GM23338 (cell line): Measurements from ENCODE around the gene IQSEC2. TPM values are rescaled to one million over a fixed set of nuclear protein-coding genes. Genes with fewer than 3 reads are reported as not detected.

Experiments
- ATAC-seq: fragments of 200-7000 bp; cut with Tn5 transposase; 3 replicates; pipeline ENCODE4 v1.9.1; 2020
- DNase-seq: peaks from one replicate; pipeline ENCODE4 v3.0.0-alpha.2; 2015; ENCODE audit warnings: low spot score
- H2AFZ ChIP-seq: fragments of 200-600 bp; sonication (generic); 2 replicates; pipeline ENCODE4 v1.8.0; 2016; ENCODE audit warnings: antibody characterized with exemption, mild to moderate bottlenecking, moderate library complexity
- H3F3A ChIP-seq: fragments of 200-600 bp; sonication (generic); replicated peaks from 2 replicates; pipeline ENCODE4 v1.8.0; 2017; ENCODE audit warnings: antibody characterized with exemption, mixed run types, low read depth
- H3K27ac ChIP-seq: fragments of 200-600 bp; sonication (generic); 2 replicates; pipeline ENCODE4 v1.6.1; 2016; ENCODE audit warnings: low read depth
- H3K27me3 ChIP-seq: fragments of 200-600 bp; sonication (generic); 2 replicates; pipeline ENCODE4 v1.8.0; 2016; ENCODE audit warnings: mild to moderate bottlenecking, mixed run types, moderate library complexity; ENCODE audit not compliant: insufficient read depth
- H3K36me3 ChIP-seq: fragments of 200-600 bp; sonication (generic); 2 replicates; pipeline ENCODE4 v1.8.0; 2016; ENCODE audit warnings: mild to moderate bottlenecking; ENCODE audit not compliant: insufficient read depth
- H3K4me1 ChIP-seq: fragments of 200-600 bp; sonication (generic); 2 replicates; pipeline ENCODE4 v1.8.0; 2016; ENCODE audit warnings: mild to moderate bottlenecking, moderate library complexity; ENCODE audit not compliant: insufficient read depth
- H3K4me2 ChIP-seq: fragments of 200-600 bp; sonication (generic); 2 replicates; pipeline ENCODE4 v1.7.1; 2017; ENCODE audit warnings: mixed run types
- H3K4me3 ChIP-seq: fragments of 200-600 bp; sonication (generic); 2 replicates; pipeline ENCODE4 v1.6.1; 2016; ENCODE audit warnings: mixed run types
- H3K79me2 ChIP-seq: fragments of 200-600 bp; sonication (generic); replicated peaks from 2 replicates; pipeline ENCODE4 v1.8.0; 2017; ENCODE audit warnings: mild to moderate bottlenecking; ENCODE audit not compliant: insufficient read depth
- H3K9me2 ChIP-seq: fragments of 200-600 bp; sonication (generic); 2 replicates; pipeline ENCODE4 v1.8.0; 2017; ENCODE audit not compliant: insufficient read depth
- H4K20me1 ChIP-seq: fragments of 200-600 bp; sonication (generic); replicated peaks from 2 replicates; pipeline ENCODE4 v1.8.0; 2017; ENCODE audit warnings: mild to moderate bottlenecking; ENCODE audit not compliant: insufficient read depth
- H3K27ac Mint-ChIP-seq: 2 replicates; pipeline ENCODE4 v1.8.0; 2020; ENCODE audit warnings: inconsistent platforms, mild to moderate bottlenecking, moderate library complexity, mixed read lengths
- H3K27me3 Mint-ChIP-seq: 3 replicates; pipeline ENCODE4 v1.8.0; 2022; ENCODE audit warnings: low read depth, mild to moderate bottlenecking, moderate library complexity, mixed read lengths, inconsistent platforms; ENCODE audit not compliant: insufficient read depth, poor library complexity
- H3K36me3 Mint-ChIP-seq: 3 replicates; pipeline ENCODE4 v1.8.0; 2021; ENCODE audit warnings: low read depth, mild to moderate bottlenecking, inconsistent platforms, moderate library complexity, mixed read lengths
- H3K4me1 Mint-ChIP-seq: 3 replicates; pipeline ENCODE4 v1.8.0; 2020; ENCODE audit warnings: mild to moderate bottlenecking, inconsistent platforms, mixed read lengths
- H3K4me3 Mint-ChIP-seq: 3 replicates; pipeline ENCODE4 v1.8.0; 2021; ENCODE audit warnings: moderate library complexity, mild to moderate bottlenecking, inconsistent platforms, mixed read lengths
- H3K9me3 Mint-ChIP-seq: 3 replicates; pipeline ENCODE4 v1.8.0; 2020; ENCODE audit warnings: moderate library complexity, mild to moderate bottlenecking, inconsistent platforms, mixed read lengths
- CREB1 ChIP-seq: fragments of 250-450 bp; sonication (Bioruptor Pico); IDR thresholded peaks from 2 replicates; pipeline ENCODE4 v1.5.0; 2020; ENCODE audit warnings: low read depth, mild to moderate bottlenecking, moderate library complexity
- EZH2 ChIP-seq: fragments of 200-600 bp; sonication (generic); IDR thresholded peaks from one replicate; pipeline ENCODE4 v1.8.0; 2017; ENCODE audit warnings: antibody characterized with exemption, mild to moderate bottlenecking, low read depth; ENCODE audit not compliant: unreplicated experiment
- JUNB ChIP-seq: IDR thresholded peaks from one replicate; pipeline ENCODE4 v1.6.1; 2016; ENCODE audit warnings: antibody characterized with exemption; ENCODE audit not compliant: unreplicated experiment
- NANOG ChIP-seq: IDR thresholded peaks from 2 replicates; pipeline ENCODE4 v1.6.1; 2016; ENCODE audit warnings: antibody characterized with exemption, borderline replicate concordance
- POLR2AphosphoS5 ChIP-seq: IDR thresholded peaks from 2 replicates; pipeline ENCODE4 v1.6.1; 2016; ENCODE audit warnings: antibody characterized with exemption, low read depth
- ZNF331 ChIP-seq: fragments of 250-450 bp; sonication (Bioruptor Pico); IDR thresholded peaks from 2 replicates; pipeline ENCODE4 v1.5.0; 2020; ENCODE audit warnings: low read depth, mild to moderate bottlenecking, moderate library complexity
- polyA plus RNA-seq: library from polyadenylated mRNA; unstranded; fragments of >200 nt; fragmentation: Nextera tagmentation; extraction: Ambion mirVana; gene quantifications from 2 replicates; pipeline ENCODE4 v1.2.1, GENCODE V29; 2016
- total RNA-seq: library from RNA; depleted of rRNA; stranded (reverse); fragments of >200 nt; shearing (Covaris generic); gene quantifications from 2 replicates; pipeline ENCODE4 v1.2.3, GENCODE V29; 2014
- TF ChIP-seq, protein P1 (sequence below): fragments of 250-450 bp; sonication (Bioruptor Pico); IDR thresholded peaks from 2 replicates; pipeline ENCODE4 v1.5.0; 2020; ENCODE audit warnings: mild to moderate bottlenecking, moderate library complexity
- TF ChIP-seq, protein P2 (sequence below): IDR thresholded peaks from 2 replicates; pipeline ENCODE4 v1.6.1; 2016; ENCODE audit warnings: antibody characterized with exemption

IQSEC2 gene
- total and polyA plus RNA-seq, 2 experiments from 2014 or later: 12.3 to 92.2 TPM

DNA sequence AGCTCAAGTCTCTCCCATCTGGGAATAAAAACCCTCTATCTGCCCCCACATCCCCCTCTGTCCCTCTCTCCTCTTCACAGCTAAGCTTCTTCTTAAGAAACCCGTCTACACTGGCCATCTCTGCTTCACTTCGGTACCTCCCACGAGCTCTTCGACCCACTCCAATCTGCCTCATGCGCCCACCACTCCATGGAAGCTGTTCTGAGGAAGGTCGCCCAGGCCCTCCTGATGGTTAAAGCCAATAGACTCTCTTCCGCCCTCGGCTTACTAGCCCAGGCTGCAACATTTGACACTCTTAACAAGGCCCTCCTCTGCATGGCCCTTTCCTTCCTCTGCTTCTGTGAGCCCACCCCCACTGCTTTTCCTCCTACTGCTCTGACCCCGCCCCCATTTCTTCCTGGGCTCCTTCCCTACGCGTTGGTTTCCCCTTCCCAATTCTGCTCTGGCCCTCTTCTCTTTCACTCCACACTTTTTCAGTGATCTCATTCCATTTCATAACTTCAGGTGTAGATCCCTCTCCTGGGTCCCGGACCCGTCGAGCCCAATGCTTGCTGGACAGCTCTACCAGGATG lies 11.8 kb downstream of the IQSEC2 start (continued):
- TF ChIP-seq, protein P1, sequence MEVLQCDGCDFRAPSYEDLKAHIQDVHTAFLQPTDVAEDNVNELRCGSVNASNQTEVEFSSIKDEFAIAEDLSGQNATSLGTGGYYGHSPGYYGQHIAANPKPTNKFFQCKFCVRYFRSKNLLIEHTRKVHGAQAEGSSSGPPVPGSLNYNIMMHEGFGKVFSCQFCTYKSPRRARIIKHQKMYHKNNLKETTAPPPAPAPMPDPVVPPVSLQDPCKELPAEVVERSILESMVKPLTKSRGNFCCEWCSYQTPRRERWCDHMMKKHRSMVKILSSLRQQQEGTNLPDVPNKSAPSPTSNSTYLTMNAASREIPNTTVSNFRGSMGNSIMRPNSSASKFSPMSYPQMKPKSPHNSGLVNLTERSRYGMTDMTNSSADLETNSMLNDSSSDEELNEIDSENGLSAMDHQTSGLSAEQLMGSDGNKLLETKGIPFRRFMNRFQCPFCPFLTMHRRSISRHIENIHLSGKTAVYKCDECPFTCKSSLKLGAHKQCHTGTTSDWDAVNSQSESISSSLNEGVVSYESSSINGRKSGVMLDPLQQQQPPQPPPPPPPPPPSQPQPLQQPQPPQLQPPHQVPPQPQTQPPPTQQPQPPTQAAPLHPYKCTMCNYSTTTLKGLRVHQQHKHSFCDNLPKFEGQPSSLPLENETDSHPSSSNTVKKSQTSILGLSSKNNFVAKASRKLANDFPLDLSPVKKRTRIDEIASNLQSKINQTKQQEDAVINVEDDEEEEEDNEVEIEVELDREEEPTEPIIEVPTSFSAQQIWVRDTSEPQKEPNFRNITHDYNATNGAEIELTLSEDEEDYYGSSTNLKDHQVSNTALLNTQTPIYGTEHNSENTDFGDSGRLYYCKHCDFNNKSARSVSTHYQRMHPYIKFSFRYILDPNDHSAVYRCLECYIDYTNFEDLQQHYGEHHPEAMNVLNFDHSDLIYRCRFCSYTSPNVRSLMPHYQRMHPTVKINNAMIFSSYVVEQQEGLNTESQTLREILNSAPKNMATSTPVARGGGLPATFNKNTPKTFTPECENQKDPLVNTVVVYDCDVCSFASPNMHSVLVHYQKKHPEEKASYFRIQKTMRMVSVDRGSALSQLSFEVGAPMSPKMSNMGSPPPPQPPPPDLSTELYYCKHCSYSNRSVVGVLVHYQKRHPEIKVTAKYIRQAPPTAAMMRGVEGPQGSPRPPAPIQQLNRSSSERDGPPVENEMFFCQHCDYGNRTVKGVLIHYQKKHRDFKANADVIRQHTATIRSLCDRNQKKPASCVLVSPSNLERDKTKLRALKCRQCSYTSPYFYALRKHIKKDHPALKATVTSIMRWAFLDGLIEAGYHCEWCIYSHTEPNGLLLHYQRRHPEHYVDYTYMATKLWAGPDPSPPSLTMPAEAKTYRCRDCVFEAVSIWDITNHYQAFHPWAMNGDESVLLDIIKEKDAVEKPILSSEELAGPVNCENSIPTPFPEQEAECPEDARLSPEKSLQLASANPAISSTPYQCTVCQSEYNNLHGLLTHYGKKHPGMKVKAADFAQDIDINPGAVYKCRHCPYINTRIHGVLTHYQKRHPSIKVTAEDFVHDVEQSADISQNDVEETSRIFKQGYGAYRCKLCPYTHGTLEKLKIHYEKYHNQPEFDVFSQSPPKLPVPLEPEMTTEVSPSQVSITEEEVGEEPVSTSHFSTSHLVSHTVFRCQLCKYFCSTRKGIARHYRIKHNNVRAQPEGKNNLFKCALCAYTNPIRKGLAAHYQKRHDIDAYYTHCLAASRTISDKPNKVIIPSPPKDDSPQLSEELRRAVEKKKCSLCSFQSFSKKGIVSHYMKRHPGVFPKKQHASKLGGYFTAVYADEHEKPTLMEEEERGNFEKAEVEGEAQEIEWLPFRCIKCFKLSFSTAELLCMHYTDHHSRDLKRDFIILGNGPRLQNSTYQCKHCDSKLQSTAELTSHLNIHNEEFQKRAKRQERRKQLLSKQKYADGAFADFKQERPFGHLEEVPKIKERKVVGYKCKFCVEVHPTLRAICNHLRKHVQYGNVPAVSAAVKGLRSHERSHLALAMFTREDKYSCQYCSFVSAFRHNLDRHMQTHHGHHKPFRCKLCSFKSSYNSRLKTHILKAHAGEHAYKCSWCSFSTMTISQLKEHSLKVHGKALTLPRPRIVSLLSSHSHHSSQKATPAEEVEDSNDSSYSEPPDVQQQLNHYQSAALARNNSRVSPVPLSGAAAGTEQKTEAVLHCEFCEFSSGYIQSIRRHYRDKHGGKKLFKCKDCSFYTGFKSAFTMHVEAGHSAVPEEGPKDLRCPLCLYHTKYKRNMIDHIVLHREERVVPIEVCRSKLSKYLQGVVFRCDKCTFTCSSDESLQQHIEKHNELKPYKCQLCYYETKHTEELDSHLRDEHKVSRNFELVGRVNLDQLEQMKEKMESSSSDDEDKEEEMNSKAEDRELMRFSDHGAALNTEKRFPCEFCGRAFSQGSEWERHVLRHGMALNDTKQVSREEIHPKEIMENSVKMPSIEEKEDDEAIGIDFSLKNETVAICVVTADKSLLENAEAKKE (CRISPR knock-in tag): no peak
- TF ChIP-seq POLR2AphosphoS5: no peak
- TF ChIP-seq, protein P2, sequence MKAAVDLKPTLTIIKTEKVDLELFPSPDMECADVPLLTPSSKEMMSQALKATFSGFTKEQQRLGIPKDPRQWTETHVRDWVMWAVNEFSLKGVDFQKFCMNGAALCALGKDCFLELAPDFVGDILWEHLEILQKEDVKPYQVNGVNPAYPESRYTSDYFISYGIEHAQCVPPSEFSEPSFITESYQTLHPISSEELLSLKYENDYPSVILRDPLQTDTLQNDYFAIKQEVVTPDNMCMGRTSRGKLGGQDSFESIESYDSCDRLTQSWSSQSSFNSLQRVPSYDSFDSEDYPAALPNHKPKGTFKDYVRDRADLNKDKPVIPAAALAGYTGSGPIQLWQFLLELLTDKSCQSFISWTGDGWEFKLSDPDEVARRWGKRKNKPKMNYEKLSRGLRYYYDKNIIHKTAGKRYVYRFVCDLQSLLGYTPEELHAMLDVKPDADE: no peak
- TF ChIP-seq ZNF331 (CRISPR knock-in tag): no peak
- no peak for TF ChIP-seq EZH2
- TF ChIP-seq JUNB: no peak

DNA sequence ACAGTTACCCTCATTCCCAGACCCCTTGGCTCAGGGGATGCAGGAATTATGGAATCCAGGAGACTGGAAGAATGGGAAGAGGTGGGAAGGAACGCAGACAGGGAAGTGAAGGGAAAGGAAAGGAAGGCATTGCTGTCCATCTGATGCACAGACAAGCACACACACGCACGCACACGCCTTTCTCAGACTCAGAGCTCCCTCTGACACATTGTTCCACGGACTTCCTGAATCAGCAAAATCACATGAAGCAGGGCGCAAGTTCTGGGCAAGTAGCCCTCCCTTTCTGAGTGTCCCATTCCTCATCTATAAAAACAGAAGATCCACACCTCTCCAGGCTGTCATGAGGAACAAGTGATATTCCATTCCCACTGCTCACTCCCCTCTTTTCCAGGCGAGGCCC lies 13.2 kb downstream of the IQSEC2 start:
- Histone ChIP-seq H3K27ac (no peak overlapping the region), H3K79me2 (no peaks in the 10 kb centered on the region; the same call in 1 of the 2 replicates), H3K9me2 (no peaks in the 10 kb centered on the region), H2AFZ (no peak overlapping the region), H3K4me2 (no peak overlapping the region), H3K4me3 (no peak overlapping the region), H3K4me1 (no peaks in the 10 kb centered on the region), H3K36me3 (no peaks in the 10 kb centered on the region), H3F3A (no peaks in the 10 kb centered on the region), H4K20me1 (no peaks in the 10 kb centered on the region), H3K27me3 (no peaks in the 10 kb centered on the region)
- no peak overlapping the region for H3K4me3 Mint-ChIP-seq
- DNase-seq (no peak), ATAC-seq (no peak)
- peaks cover 2% of the 10 kb centered on the region; the same call in 1 of the 3 replicates for H3K36me3 Mint-ChIP-seq
- H3K9me3 Mint-ChIP-seq: no peaks in the 10 kb centered on the region
- peaks cover 17% of the 10 kb centered on the region for H3K4me1 Mint-ChIP-seq
- H3K27me3 Mint-ChIP-seq: no peaks in the 10 kb centered on the region
- H3K27ac Mint-ChIP-seq: no peak overlapping the region
- TF ChIP-seq, protein P1 (CRISPR knock-in tag): no peak
- TF ChIP-seq CREB1 (no peak), NANOG (no peak), EZH2 (no peak)
